Endodermal cell (in vitro differentiated cells): ENCODE data around the gene PSG4. TPM values are rescaled to one million over a fixed set of nuclear protein-coding genes. Genes with fewer than 3 reads are reported as not detected.
"Not testable (repeated sequence)": the region's sequence is repeated elsewhere in the genome, so short reads cannot be mapped to it uniquely, and the experiment has no call there.

Experiments
- DNase-seq: peaks from one replicate; pipeline ENCODE4 v3.0.0-alpha.2; 2017
- H3K27ac ChIP-seq: 2 replicates; pipeline ENCODE4 v1.5.1; 2013; ENCODE audit warnings: mild to moderate bottlenecking, low read depth, low read length, moderate library complexity
- H3K27me3 ChIP-seq: 2 replicates; pipeline ENCODE4 v1.6.1; 2013; ENCODE audit warnings: mild to moderate bottlenecking, low read length, moderate library complexity; ENCODE audit not compliant: insufficient read depth, control insufficient read depth, poor library complexity, severe bottlenecking
- H3K36me3 ChIP-seq: 2 replicates; pipeline ENCODE4 v1.7.0; 2013; ENCODE audit warnings: mild to moderate bottlenecking, low read length, moderate library complexity; ENCODE audit not compliant: control insufficient read depth, insufficient read depth
- H3K4me1 ChIP-seq: one replicate; pipeline ENCODE4 v1.7.0; 2013; ENCODE audit warnings: low read length; ENCODE audit not compliant: control insufficient read depth, insufficient read depth
- H3K4me3 ChIP-seq: 2 replicates; pipeline ENCODE4 v1.5.1; 2013; ENCODE audit warnings: mild to moderate bottlenecking, low read length, moderate library complexity
- H3K9ac ChIP-seq: 2 replicates; pipeline ENCODE4 v1.6.1; 2013; ENCODE audit warnings: mild to moderate bottlenecking, low read length, moderate library complexity; ENCODE audit not compliant: poor library complexity, severe bottlenecking; ENCODE audit errors: extremely low read depth
- H3K9me3 ChIP-seq: 2 replicates; pipeline ENCODE4 v1.6.1; 2013; ENCODE audit warnings: mild to moderate bottlenecking, low read length, moderate library complexity; ENCODE audit not compliant: control insufficient read depth
- H3K27ac Mint-ChIP-seq: 2 replicates; pipeline ENCODE4 v1.8.0; 2020; ENCODE audit warnings: mixed read lengths
- H3K27me3 Mint-ChIP-seq: 2 replicates; pipeline ENCODE4 v1.8.0; 2021; ENCODE audit warnings: mild to moderate bottlenecking, mixed read lengths; ENCODE audit not compliant: insufficient read depth
- H3K36me3 Mint-ChIP-seq: 2 replicates; pipeline ENCODE4 v1.8.0; 2020; ENCODE audit warnings: low read depth, mixed read lengths
- H3K4me1 Mint-ChIP-seq: 2 replicates; pipeline ENCODE4 v1.8.0; 2020; ENCODE audit warnings: mixed read lengths
- H3K4me3 Mint-ChIP-seq: 2 replicates; pipeline ENCODE4 v1.8.0; 2020; ENCODE audit warnings: mild to moderate bottlenecking, moderate library complexity, mixed read lengths
- H3K9me3 Mint-ChIP-seq: 2 replicates; pipeline ENCODE4 v1.8.0; 2020; ENCODE audit warnings: mild to moderate bottlenecking, mixed read lengths
- WGBS, 2 experiments: methylation state at CpG; one replicate each; pipeline versions ENCODE4 v1.1.5 to v1.1.7; 2013; ENCODE audit warnings: missing lambda C conversion rate in 2 of 2, mixed read lengths in 1 of 2; ENCODE audit not compliant: insufficient coverage in 1 of 2, insufficient read length in 1 of 2; 5-methylcytosine and 5-hydroxymethylcytosine counted together
- total RNA-seq, 2 donors: library from RNA; stranded (reverse); fragmentation: NEBNext Ultra II Directional in 1 of 2; extraction: Animal tissue kit (Norgen Biotek cat#: 25700) in 1 of 2; gene quantifications; 2 replicates in 1 of 2; 3 replicates in 1 of 2; pipeline ENCODE4 v1.2.1, GENCODE V29; 2021
- TF ChIP-seq, protein P1 (sequence below): fragments of 200-600 bp; sonication (generic); conservative IDR thresholded peaks from 2 replicates; pipeline ENCODE4 v1.5.0; 2021; ENCODE audit warnings: antibody characterized with exemption, mild to moderate bottlenecking

The PSG4 gene
- total RNA-seq, 2 donors from 2014 or later, result not detected

- H3K4me1 Mint-ChIP-seq, H3K4me3 Mint-ChIP-seq, H3K36me3 ChIP-seq, H3K27ac Mint-ChIP-seq, H3K4me1 ChIP-seq, H3K9me3 ChIP-seq, H3K27me3 ChIP-seq, H3K9ac ChIP-seq, H3K36me3 Mint-ChIP-seq, H3K4me3 ChIP-seq, H3K27me3 Mint-ChIP-seq, DNase-seq, H3K27ac ChIP-seq: not testable (repeated sequence)
- peaks cover 82% of the 10 kb centered on the region for H3K9me3 Mint-ChIP-seq
- TF ChIP-seq, protein P1, sequence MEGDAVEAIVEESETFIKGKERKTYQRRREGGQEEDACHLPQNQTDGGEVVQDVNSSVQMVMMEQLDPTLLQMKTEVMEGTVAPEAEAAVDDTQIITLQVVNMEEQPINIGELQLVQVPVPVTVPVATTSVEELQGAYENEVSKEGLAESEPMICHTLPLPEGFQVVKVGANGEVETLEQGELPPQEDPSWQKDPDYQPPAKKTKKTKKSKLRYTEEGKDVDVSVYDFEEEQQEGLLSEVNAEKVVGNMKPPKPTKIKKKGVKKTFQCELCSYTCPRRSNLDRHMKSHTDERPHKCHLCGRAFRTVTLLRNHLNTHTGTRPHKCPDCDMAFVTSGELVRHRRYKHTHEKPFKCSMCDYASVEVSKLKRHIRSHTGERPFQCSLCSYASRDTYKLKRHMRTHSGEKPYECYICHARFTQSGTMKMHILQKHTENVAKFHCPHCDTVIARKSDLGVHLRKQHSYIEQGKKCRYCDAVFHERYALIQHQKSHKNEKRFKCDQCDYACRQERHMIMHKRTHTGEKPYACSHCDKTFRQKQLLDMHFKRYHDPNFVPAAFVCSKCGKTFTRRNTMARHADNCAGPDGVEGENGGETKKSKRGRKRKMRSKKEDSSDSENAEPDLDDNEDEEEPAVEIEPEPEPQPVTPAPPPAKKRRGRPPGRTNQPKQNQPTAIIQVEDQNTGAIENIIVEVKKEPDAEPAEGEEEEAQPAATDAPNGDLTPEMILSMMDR, result peak; percentile 45
- WGBS, 2 experiments, result 48% methylated on average over 1 of the region's 1 CpG; no CpG with 5 or more reads in 1 of the 2 experiments
Measured at GRCh38 chr19:43179569-43180147, 25.8 kb downstream of the PSG4 start.

- not testable (repeated sequence) for H3K27me3 Mint-ChIP-seq, H3K36me3 Mint-ChIP-seq, H3K4me3 ChIP-seq, H3K9me3 ChIP-seq, H3K4me1 ChIP-seq, H3K9ac ChIP-seq, H3K27ac ChIP-seq, H3K4me3 Mint-ChIP-seq, H3K27me3 ChIP-seq, H3K4me1 Mint-ChIP-seq, DNase-seq, H3K36me3 ChIP-seq, H3K27ac Mint-ChIP-seq
- H3K9me3 Mint-ChIP-seq, result peaks cover 81% of the 10 kb centered on the region
- 80 to 89% methylated on average over 1 to 3 of the region's 3 CpGs for whole genome bisulfite sequencing, 2 experiments
Measured at GRCh38 chr19:43178577-43178976, 26.9 kb downstream of the PSG4 start.

- H3K27me3 Mint-ChIP-seq, H3K27me3 ChIP-seq, H3K36me3 Mint-ChIP-seq, H3K27ac Mint-ChIP-seq, H3K4me1 ChIP-seq, H3K4me1 Mint-ChIP-seq, DNase-seq, H3K9me3 ChIP-seq, H3K36me3 ChIP-seq, H3K9ac ChIP-seq, H3K4me3 ChIP-seq, H3K27ac ChIP-seq, H3K4me3 Mint-ChIP-seq: not testable (repeated sequence)
- H3K9me3 Mint-ChIP-seq, result peaks cover 90% of the 10 kb centered on the region
- 65 to 83% methylated on average over 2 of the region's 3 CpGs for WGBS, 2 experiments
Measured at GRCh38 chr19:43165906-43166305, 39.5 kb downstream of the PSG4 start.

GRCh38 chr19:43163135-43163534, 42.3 kb downstream of the PSG4 start:
- not testable (repeated sequence) for H3K4me3 Mint-ChIP-seq, H3K4me1 ChIP-seq, H3K9me3 ChIP-seq, H3K4me1 Mint-ChIP-seq, H3K36me3 ChIP-seq, DNase-seq, H3K4me3 ChIP-seq, H3K9ac ChIP-seq, H3K27me3 ChIP-seq, H3K27ac Mint-ChIP-seq, H3K27ac ChIP-seq, H3K27me3 Mint-ChIP-seq, H3K36me3 Mint-ChIP-seq
- H3K9me3 Mint-ChIP-seq, result peaks cover 83% of the 10 kb centered on the region
- WGBS, 2 experiments, result 81 to 100% methylated on average over 1 to 3 of the region's 3 CpGs

GRCh38 chr19:43162261-43162660, 43.2 kb downstream of the PSG4 start:
- not testable (repeated sequence) for H3K27me3 Mint-ChIP-seq, H3K4me1 Mint-ChIP-seq, H3K27ac ChIP-seq, H3K27me3 ChIP-seq, H3K4me3 Mint-ChIP-seq, H3K9me3 ChIP-seq, H3K9ac ChIP-seq, H3K36me3 Mint-ChIP-seq, H3K4me3 ChIP-seq, DNase-seq, H3K27ac Mint-ChIP-seq, H3K4me1 ChIP-seq, H3K36me3 ChIP-seq
- peaks cover 84% of the 10 kb centered on the region for H3K9me3 Mint-ChIP-seq
- WGBS, 2 experiments, result 75 to 78% methylated on average over 2 of the region's 2 CpGs
